Tibial nerve (tissue), 4 donors: Measurements from ENCODE around the gene DNAJC13. TPM values are rescaled to one million over a fixed set of nuclear protein-coding genes. Genes with fewer than 3 reads are reported as not detected.

Experiments used
- DNase-seq, 2 donors: peaks; one replicate each; pipeline ENCODE4 v3.0.0-alpha.2; 2019; ENCODE audit warnings: low spot score in 2 of 2
- H3K27ac ChIP-seq, 4 donors: fragments of 200-600 bp; sonication (generic) in 3 of 4; one replicate each; pipeline ENCODE4 v1.5.1; 2017 to 2019; ENCODE audit warnings: mild to moderate bottlenecking in 1 of 4
- H3K27me3 ChIP-seq, 2 donors: fragments of 200-600 bp; sonication (generic) in 1 of 2; one replicate each; pipeline versions ENCODE4 v1.5.1 to v1.6.0; 2017 to 2019
- H3K36me3 ChIP-seq, 3 donors: fragments of 200-600 bp; sonication (generic); one replicate each; pipeline ENCODE4 v1.5.1; 2018 to 2019
- H3K4me1 ChIP-seq, 4 donors: fragments of 200-600 bp; sonication (generic) in 3 of 4; one replicate each; pipeline ENCODE4 v1.5.1; 2017 to 2019
- H3K4me3 ChIP-seq, 4 donors: fragments of 200-600 bp; sonication (generic) in 3 of 4; one replicate each; pipeline ENCODE4 v1.5.1; 2017 to 2019; ENCODE audit warnings: mild to moderate bottlenecking in 1 of 4, moderate library complexity in 1 of 4
- H3K9me3 ChIP-seq, 4 donors: fragments of 200-600 bp; sonication (generic) in 3 of 4; one replicate each; pipeline ENCODE4 v1.5.1; 2017 to 2019
- EP300 ChIP-seq, 2 donors: sonication (generic); formaldehyde crosslinking; IDR thresholded peaks; one replicate each; pipeline ENCODE4 v1.6.1; 2017; ENCODE audit warnings: antibody characterized with exemption in 2 of 2, mild to moderate bottlenecking in 1 of 2
- POLR2A ChIP-seq, 2 donors: fragments of 450-650 bp; IDR thresholded peaks; one replicate each; pipeline ENCODE4 v1.6.1; 2017; ENCODE audit warnings: antibody characterized with exemption in 2 of 2, mild to moderate bottlenecking in 2 of 2, moderate library complexity in 2 of 2
- WGBS, 2 donors: methylation state at CpG; one replicate each; pipeline ENCODE4 v1.1.5; 2018; 5-methylcytosine and 5-hydroxymethylcytosine counted together
- total RNA-seq, 4 donors: library from RNA; depleted of rRNA; stranded (reverse); fragments of >200 nt; gene quantifications; one replicate each; pipeline ENCODE4 v1.1.0, GENCODE V29; 2016
- TF ChIP-seq, protein P1 (sequence below), 5 experiments: fragments of 200-600 bp in 3 of 5; fragments of 450-650 bp in 2 of 5; sonication (generic) in 3 of 5; IDR thresholded peaks; one replicate each; pipeline ENCODE4 v1.5.1; 2016 to 2019; ENCODE audit warnings: antibody characterized with exemption in 5 of 5, mild to moderate bottlenecking in 3 of 5, moderate library complexity in 2 of 5

Gene DNAJC13
- total RNA-seq, 4 donors from 2014 or later = 43.3 to 62.8 (median 56.0) TPM

DNA sequence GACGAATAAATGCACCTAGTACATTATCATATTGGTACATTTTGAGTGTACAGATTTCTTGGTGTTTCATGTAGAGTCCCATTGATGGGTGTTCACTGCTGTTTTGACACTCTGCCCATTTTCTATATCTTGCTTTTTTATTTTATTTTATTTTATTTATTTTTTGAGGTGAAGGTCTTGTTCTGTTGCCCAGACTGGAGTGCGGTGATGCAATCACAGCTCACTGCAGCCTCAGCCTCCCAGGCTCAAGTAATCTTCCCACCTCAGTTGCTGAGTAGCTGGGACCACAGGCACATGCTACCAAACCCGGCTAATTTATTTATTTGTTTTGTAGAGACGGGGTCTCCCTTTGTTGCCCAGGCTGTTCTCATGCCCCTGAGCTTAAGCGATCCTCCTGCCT lies 44.2 kb downstream of the DNAJC13 start:
- no peak overlapping the region for H3K27ac ChIP-seq
- H3K36me3 ChIP-seq = peaks cover 0 to 72% (median 9%) of the 10 kb centered on the region in 3 donors
- WGBS, 2 donors = 96 to 97% methylated on average over 5 of the region's 5 CpGs
- H3K9me3 ChIP-seq = no peaks in the 10 kb centered on the region
- no peaks in the 10 kb centered on the region for H3K27me3 ChIP-seq
- H3K4me3 ChIP-seq = no peak overlapping the region
- no peak for DNase-seq
- no peak for TF ChIP-seq POLR2A (IDR thresholded peaks at IDR 0.05)
- TF ChIP-seq EP300 (IDR thresholded peaks at IDR 0.05) = no peak
- TF ChIP-seq, protein P1, sequence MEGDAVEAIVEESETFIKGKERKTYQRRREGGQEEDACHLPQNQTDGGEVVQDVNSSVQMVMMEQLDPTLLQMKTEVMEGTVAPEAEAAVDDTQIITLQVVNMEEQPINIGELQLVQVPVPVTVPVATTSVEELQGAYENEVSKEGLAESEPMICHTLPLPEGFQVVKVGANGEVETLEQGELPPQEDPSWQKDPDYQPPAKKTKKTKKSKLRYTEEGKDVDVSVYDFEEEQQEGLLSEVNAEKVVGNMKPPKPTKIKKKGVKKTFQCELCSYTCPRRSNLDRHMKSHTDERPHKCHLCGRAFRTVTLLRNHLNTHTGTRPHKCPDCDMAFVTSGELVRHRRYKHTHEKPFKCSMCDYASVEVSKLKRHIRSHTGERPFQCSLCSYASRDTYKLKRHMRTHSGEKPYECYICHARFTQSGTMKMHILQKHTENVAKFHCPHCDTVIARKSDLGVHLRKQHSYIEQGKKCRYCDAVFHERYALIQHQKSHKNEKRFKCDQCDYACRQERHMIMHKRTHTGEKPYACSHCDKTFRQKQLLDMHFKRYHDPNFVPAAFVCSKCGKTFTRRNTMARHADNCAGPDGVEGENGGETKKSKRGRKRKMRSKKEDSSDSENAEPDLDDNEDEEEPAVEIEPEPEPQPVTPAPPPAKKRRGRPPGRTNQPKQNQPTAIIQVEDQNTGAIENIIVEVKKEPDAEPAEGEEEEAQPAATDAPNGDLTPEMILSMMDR (IDR thresholded peaks at IDR 0.05) = no peak
- no peaks in the 10 kb centered on the region for H3K4me1 ChIP-seq

DNA sequence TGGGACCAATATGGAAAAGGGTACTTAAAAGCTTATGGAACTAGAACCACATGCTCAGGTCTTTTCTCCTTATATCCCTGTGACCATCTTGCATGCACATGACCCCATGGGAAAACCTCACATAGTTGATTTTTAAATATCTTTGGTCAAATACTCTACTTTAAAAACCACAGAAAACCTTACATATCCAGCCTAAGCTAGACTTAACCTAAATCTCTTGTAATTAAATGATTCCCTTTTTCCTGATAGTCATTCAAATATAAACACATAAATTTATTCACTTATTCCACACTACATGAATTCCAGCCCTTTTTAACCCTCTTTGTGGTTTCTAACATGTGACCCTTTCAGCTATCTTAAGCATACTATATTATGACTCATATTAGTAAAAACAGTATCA lies 46.8 kb downstream of the DNAJC13 start:
- Histone ChIP-seq H3K4me3 (no peak overlapping the region), H3K9me3 (no peaks in the 10 kb centered on the region), H3K27ac (no peak overlapping the region), H3K4me1 (no peaks in the 10 kb centered on the region), H3K36me3 (peaks cover 4 to 67% (median 10%) of the 10 kb centered on the region in 3 donors), H3K27me3 (no peaks in the 10 kb centered on the region)
- no peak for DNase-seq
- TF ChIP-seq, protein P1 (IDR thresholded peaks at IDR 0.05) = no peak
- TF ChIP-seq EP300 (IDR thresholded peaks at IDR 0.05) (no peak), POLR2A (IDR thresholded peaks at IDR 0.05) (no peak)

DNA sequence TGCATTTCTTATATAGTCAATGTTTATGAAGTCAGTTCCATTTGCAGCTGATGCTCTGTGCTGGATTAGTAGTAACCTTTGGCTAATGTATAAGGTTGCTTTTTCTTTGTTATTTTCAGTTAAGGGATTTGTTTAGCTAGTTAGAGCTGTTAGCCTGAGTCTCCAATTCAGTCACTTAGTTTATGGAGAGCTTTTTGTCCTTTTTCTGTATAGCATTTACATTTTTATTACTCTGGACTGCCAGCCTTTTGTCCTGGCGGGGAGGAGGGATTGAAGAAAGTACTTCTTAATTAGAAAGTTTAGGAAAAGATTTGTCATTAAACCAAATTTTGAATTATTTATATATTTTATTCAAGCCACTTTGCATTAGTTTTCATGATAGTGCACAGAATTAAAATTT lies 52.0 kb downstream of the DNAJC13 start:
- no peak overlapping the region for H3K4me3 ChIP-seq
- no peaks in the 10 kb centered on the region for H3K9me3 ChIP-seq
- H3K4me1 ChIP-seq = no peaks in the 10 kb centered on the region
- 85 to 90% methylated on average over 1 of the region's 1 CpG for WGBS, 2 donors
- peaks cover 4 to 43% (median 10%) of the 10 kb centered on the region in 3 donors for H3K36me3 ChIP-seq
- H3K27me3 ChIP-seq = no peaks in the 10 kb centered on the region
- no peak for DNase-seq
- H3K27ac ChIP-seq = no peak overlapping the region
- TF ChIP-seq POLR2A (IDR thresholded peaks at IDR 0.05) (no peak), EP300 (IDR thresholded peaks at IDR 0.05) (no peak)
- TF ChIP-seq, protein P1 (IDR thresholded peaks at IDR 0.05) = no peak

DNA sequence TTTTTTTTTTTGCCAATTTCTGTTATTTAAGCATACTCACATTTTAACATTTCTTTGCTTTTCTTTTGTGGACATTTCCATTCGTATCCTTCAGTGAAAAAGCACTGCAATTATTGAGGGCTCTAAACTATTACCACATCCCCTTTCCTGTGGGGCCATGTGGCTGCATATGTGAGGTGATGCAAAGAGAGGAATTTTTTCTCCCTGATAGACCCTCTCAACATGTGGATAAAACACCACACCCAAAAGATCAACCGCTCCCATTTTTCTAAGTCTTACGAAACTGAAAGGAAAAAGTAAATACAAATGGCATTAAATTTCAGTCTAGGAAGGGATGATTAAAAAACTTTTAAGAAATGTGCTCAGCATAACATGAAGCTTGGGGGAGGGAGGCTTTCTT lies 68.8 kb downstream of the DNAJC13 start:
- Histone ChIP-seq H3K4me1 (no peaks in the 10 kb centered on the region), H3K27ac (peak overlapping the region in 1 of 4 donors; percentile 28), H3K27me3 (no peaks in the 10 kb centered on the region), H3K4me3 (no peak overlapping the region), H3K36me3 (peaks cover 0 to 87% (median 23%) of the 10 kb centered on the region in 3 donors), H3K9me3 (no peaks in the 10 kb centered on the region)
- 77 to 80% methylated on average over 3 of the region's 3 CpGs for WGBS, 2 donors
- no peak for DNase-seq
- TF ChIP-seq POLR2A (IDR thresholded peaks at IDR 0.05) (no peak), EP300 (IDR thresholded peaks at IDR 0.05) (no peak)
- TF ChIP-seq, protein P1 (IDR thresholded peaks at IDR 0.05) = no peak

DNA sequence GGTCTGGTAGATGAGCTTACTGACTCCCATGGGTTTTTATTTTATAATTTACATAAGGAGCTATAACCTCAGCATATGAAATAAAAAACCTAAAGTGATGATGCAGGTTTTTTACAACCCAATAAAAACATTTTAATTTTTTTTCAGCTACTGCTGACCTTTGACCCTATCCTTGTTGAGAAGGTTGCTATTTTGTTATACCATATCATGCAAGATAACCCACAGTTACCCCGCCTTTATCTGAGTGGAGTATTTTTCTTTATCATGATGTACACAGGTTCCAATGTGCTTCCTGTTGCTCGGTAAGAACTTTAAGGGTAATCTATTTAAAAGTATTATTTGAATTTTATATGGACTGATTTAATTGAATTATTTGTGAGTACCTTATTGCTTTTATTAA lies 70.8 kb downstream of the DNAJC13 start:
- TF ChIP-seq EP300 (IDR thresholded peaks at IDR 0.05) (no peak), POLR2A (IDR thresholded peaks at IDR 0.05) (no peak)
- TF ChIP-seq, protein P1 (IDR thresholded peaks at IDR 0.05) = no peak
- WGBS, 2 donors = 89 to 94% methylated on average over 2 of the region's 2 CpGs
- Histone ChIP-seq H3K9me3 (no peaks in the 10 kb centered on the region), H3K4me1 (no peaks in the 10 kb centered on the region), H3K27me3 (no peaks in the 10 kb centered on the region), H3K27ac (no peak overlapping the region), H3K4me3 (no peak overlapping the region), H3K36me3 (peaks cover 0 to 87% (median 26%) of the 10 kb centered on the region in 3 donors)
- no peak for DNase-seq
